ENCODE results near the gene CPN1.

Gene CPN1

GRCh38 chr10:100076750-100077149, 4.9 kb downstream of the CPN1 start:
- no peak for DNase-seq (ENCODE audit: low read depth)

- no peak for DNase-seq (ENCODE audit: low read depth)
These were observed 6.0 kb downstream of the CPN1 start for GRCh38 chr10:100075426-100076220.

- DNase-seq (ENCODE audit: low read depth): no peak
These were observed 9.2 kb downstream of the CPN1 start for GRCh38 chr10:100072514-100072913.

GRCh38 chr10:100071529-100071928, 10.1 kb downstream of the CPN1 start:
- no peak for DNase-seq (ENCODE audit: low read depth)

- DNase-seq (ENCODE audit: low read depth): no peak
These were observed 14.2 kb downstream of the CPN1 start for GRCh38 chr10:100067466-100067865.

- no peak for DNase-seq (ENCODE audit: low read depth)
These were observed 16.5 kb downstream of the CPN1 start for GRCh38 chr10:100065084-100065660.

- no peak for DNase-seq (ENCODE audit: low read depth)
These were observed 20.3 kb downstream of the CPN1 start for GRCh38 chr10:100061401-100061800.

- DNase-seq (ENCODE audit: low read depth): no peak
These were observed 23.7 kb downstream of the CPN1 start for GRCh38 chr10:100057948-100058347.

- DNase-seq (ENCODE audit: low read depth): no peak
These were observed 27.8 kb downstream of the CPN1 start for GRCh38 chr10:100053686-100054460.

- peak; percentile 83 for DNase-seq (ENCODE audit: low read depth)
These were observed 35.6 kb downstream of the CPN1 start for GRCh38 chr10:100046021-100046486.

- peak; percentile 25 for DNase-seq (ENCODE audit: low read depth)
These were observed 36.1 kb downstream of the CPN1 start for GRCh38 chr10:100045592-100045991.

GRCh38 chr10:100043796-100044195, 37.9 kb downstream of the CPN1 start:
- DNase-seq (ENCODE audit: low read depth): peak; percentile 43

GRCh38 chr10:100043344-100043743, 38.3 kb downstream of the CPN1 start:
- DNase-seq (ENCODE audit: low read depth): no peak

- DNase-seq (ENCODE audit: low read depth): no peak
These were observed 40.2 kb downstream of the CPN1 start for GRCh38 chr10:100041306-100042002.

GRCh38 chr10:100038561-100039071, 43.1 kb downstream of the CPN1 start:
- DNase-seq (ENCODE audit: low read depth): no peak

- peak; percentile 12 for DNase-seq (ENCODE audit: low read depth)
These were observed 43.8 kb downstream of the CPN1 start for GRCh38 chr10:100037758-100038315.

- no peak for DNase-seq (ENCODE audit: low read depth)
These were observed 44.8 kb downstream of the CPN1 start for GRCh38 chr10:100036850-100037249.

- no peak for DNase-seq (ENCODE audit: low read depth)
These were observed 47.8 kb downstream of the CPN1 start for GRCh38 chr10:100033766-100034418.

- peak; percentile 53 for DNase-seq (ENCODE audit: low read depth)
These were observed 54.3 kb downstream of the CPN1 start for GRCh38 chr10:100027416-100027815.

GRCh38 chr10:100025576-100025975, 56.1 kb downstream of the CPN1 start:
- no peak for DNase-seq (ENCODE audit: low read depth)

GRCh38 chr10:100024748-100025147, 56.9 kb downstream of the CPN1 start:
- no peak for DNase-seq (ENCODE audit: low read depth)
